NCI-H82 treated with DMSO at 0.1 percent for 48 hours (cell line): ENCODE measurements around the gene NUBPL.
"Not testable (repeated sequence)": the region's sequence is repeated elsewhere in the genome, so short reads cannot be mapped to it uniquely, and the experiment has no call there.

Experiments
- DNase-seq: peaks from one replicate; lab custom pipeline; 2025; ENCODE audit not compliant: unreplicated experiment; lab: John Stamatoyannopoulos, UW

The NUBPL gene

GRCh38 chr14:31726337-31726736, 165.1 kb downstream of the NUBPL start:
- DNase-seq, result no peak

GRCh38 chr14:31727797-31728196, 166.6 kb downstream of the NUBPL start:
- no peak for DNase-seq

- DNase-seq, result no peak
These were observed 179.5 kb downstream of the NUBPL start for GRCh38 chr14:31740688-31741087.

GRCh38 chr14:31745741-31746140, 184.5 kb downstream of the NUBPL start:
- no peak for DNase-seq

- no peak for DNase-seq
These were observed 185.1 kb downstream of the NUBPL start for GRCh38 chr14:31746326-31746725.

- no peak for DNase-seq
These were observed 188.1 kb downstream of the NUBPL start for GRCh38 chr14:31749275-31749674.

GRCh38 chr14:31751047-31751446, 189.8 kb downstream of the NUBPL start:
- DNase-seq, result not testable (repeated sequence)

GRCh38 chr14:31752867-31753661, 191.9 kb downstream of the NUBPL start:
- DNase-seq, result no peak

GRCh38 chr14:31758941-31759340, 197.7 kb downstream of the NUBPL start:
- no peak for DNase-seq

GRCh38 chr14:31760277-31760676, 199.1 kb downstream of the NUBPL start:
- DNase-seq, result no peak

GRCh38 chr14:31761325-31761724, 200.1 kb downstream of the NUBPL start:
- DNase-seq, result no peak

- DNase-seq, result no peak
These were observed 201.8 kb downstream of the NUBPL start for GRCh38 chr14:31763041-31763440.

- DNase-seq, result no peak
These were observed 205.2 kb downstream of the NUBPL start for GRCh38 chr14:31766315-31766892.

GRCh38 chr14:31768355-31768754, 207.2 kb downstream of the NUBPL start:
- DNase-seq, result no peak

- DNase-seq, result no peak
These were observed 209.1 kb downstream of the NUBPL start for GRCh38 chr14:31770271-31770670.

- no peak for DNase-seq
These were observed 213.4 kb downstream of the NUBPL start for GRCh38 chr14:31774567-31774966.

GRCh38 chr14:31777312-31777711, 216.1 kb downstream of the NUBPL start:
- DNase-seq, result no peak

- DNase-seq, result no peak
These were observed 220.4 kb downstream of the NUBPL start for GRCh38 chr14:31781578-31781977.

- no peak for DNase-seq
These were observed 224.4 kb downstream of the NUBPL start for GRCh38 chr14:31785574-31785973.

GRCh38 chr14:31787377-31787776, 226.2 kb downstream of the NUBPL start:
- no peak for DNase-seq

GRCh38 chr14:31788340-31788739, 227.1 kb downstream of the NUBPL start:
- DNase-seq, result no peak

- no peak for DNase-seq
These were observed 231.5 kb downstream of the NUBPL start for GRCh38 chr14:31792726-31793125.

- DNase-seq, result not testable (repeated sequence)
These were observed 236.7 kb downstream of the NUBPL start for GRCh38 chr14:31797946-31798345.
